Activated effector memory CD4-positive, alpha-beta T cell treated with anti-CD3 and anti-CD28 coated beads, Interleukin-2, amount 50 U/mL, for 16 hours (primary cell): Measurements from ENCODE around the gene PAPPA.

ENCODE experiments used
- DNase-seq: peaks from one replicate; pipeline ENCODE4 v3.0.0-alpha.2; 2020

Gene PAPPA

DNA sequence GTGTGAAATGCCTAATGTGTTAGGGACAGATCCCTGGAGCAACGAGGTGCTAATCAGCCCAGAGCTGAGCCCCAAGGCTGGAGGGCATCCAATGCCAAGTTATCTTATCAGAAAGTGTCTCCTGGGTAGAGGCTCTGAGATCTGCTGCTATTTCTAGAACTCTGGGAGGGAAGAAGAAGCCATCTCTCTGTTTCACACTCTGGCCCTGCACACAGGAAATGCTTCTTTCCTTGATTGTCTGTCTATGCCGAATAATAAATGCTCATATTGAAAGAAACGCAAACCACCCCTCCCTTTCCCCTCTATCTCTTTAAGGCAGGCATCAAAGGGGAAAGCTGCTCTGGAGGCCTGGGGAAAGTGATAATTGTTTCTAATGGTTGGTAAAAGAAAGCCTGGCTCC, 166.7 kb downstream of the PAPPA start:
- DNase-seq = no peak

GRCh38 chr9:116322521-116322920, 168.9 kb downstream of the PAPPA start:
- no peak for DNase-seq

DNA sequence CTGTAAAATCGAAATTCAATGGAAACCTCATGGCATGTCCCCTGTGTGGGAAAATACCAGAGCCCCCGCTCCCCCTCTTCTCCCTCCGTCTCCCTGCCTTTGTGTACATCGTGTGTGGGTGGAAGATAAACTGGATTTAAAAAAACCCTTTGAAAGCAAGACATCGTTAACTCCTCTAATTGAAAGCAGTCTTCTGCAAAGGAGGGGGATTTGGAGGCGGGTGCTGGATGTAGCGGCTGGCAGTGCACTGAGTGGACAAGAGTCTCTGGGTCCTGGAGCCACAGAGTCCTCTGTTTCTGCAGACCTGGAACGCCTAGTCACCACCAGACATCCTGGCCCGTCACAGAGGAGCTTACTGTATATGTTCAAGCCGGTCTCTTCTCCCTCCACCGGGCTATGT, 169.4 kb downstream of the PAPPA start:
- no peak for DNase-seq

DNA sequence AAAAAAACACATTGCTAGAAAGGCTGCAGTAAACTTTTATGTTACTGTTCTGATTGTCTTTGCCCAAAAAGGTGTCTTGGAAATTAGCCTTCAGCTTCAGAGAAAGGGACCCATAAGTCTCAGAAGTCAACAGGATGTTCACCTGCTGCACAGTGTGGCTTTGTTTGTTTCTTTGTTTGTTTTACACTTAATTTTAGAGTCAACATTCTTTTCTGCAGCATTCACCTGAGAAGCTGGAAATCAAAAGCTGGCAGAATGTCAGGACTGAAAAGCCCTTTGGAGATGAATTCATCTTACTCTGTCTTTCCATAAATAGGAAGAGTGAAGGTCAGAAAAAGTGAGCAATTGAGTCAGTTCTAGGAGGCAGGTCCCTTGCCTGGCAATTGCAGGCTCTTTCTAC, 170.0 kb downstream of the PAPPA start:
- DNase-seq = no peak

GRCh38 chr9:116325924-116326323, 172.3 kb downstream of the PAPPA start:
- no peak for DNase-seq

DNA sequence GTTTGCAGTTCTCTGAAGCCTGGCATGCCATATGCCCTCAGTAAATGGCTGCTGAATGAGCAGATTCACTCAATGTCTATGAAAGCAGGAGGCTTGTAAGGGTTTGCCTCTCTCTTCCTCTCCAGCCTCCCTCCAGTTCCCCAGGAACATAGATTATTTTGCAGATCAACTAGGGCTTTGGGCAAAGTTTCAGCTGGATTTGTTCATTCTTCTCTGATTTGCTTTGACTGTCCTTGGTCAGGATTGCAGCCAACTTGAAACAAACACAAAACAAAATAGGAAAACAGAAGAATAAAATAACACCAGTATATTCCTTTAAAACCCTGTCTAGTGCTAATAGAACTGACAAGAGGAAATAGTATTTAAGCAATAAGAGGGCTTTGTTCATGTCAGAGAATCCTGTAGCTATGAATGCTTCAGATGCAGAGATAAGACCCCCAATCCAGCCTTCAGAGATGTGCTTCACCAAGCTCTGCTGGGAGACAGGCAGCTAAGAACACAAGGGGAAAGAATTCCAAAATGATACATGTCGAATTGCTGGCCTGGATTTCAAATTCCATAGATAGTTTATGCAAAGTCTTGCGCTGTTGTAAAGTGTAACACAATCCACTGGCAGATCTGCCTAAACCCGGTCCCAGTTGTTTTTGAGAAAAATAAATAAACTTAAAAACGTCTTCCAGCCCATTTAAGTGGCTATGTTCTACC, 174.3 kb downstream of the PAPPA start:
- DNase-seq = no peak

- no peak for DNase-seq
These were observed 175.9 kb downstream of the PAPPA start for GRCh38 chr9:116329470-116329869.

GRCh38 chr9:116331241-116331640, 177.7 kb downstream of the PAPPA start:
- no peak for DNase-seq

DNA sequence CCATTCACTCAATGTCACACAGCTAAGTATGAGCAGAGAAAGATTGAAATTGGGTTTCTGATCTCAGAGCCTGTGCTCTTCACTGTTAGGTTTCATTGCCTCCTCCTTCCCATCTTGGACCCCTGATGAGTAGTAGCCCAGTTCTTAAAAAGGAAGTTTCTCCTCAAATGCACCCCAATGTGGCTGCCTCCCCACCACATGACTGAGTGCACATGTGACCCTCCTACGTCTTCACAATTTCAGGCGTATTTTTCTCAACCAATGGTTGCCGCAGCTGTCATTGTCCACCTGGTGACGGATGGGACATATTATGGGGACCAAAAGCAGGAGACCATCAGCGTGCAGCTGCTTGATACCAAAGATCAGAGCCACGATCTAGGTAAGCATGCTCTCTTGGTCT, 178.5 kb downstream of the PAPPA start:
- DNase-seq = no peak

DNA sequence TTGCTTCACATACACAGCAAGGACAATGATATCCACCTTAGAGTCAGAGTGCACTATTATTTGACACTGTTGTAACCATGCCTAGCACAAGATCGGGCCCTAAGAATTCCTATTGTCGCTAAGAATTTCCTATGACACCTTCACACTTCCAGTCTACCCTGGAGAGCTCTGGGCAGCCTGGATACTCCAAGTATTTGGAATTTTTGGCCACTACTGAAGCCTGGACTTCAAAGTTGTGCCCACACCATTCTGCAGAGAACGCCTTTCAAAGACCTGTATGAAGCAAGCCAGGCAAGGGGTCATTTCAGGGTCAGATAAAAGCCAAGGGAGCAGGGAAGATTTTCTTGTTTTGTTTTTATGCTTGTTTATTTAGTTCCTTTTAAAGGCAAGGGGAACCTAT, 179.7 kb downstream of the PAPPA start:
- no peak for DNase-seq

GRCh38 chr9:116334546-116335150, 181.1 kb downstream of the PAPPA start:
- no peak for DNase-seq

- no peak for DNase-seq
These were observed 181.8 kb downstream of the PAPPA start for GRCh38 chr9:116335392-116335791.

DNA sequence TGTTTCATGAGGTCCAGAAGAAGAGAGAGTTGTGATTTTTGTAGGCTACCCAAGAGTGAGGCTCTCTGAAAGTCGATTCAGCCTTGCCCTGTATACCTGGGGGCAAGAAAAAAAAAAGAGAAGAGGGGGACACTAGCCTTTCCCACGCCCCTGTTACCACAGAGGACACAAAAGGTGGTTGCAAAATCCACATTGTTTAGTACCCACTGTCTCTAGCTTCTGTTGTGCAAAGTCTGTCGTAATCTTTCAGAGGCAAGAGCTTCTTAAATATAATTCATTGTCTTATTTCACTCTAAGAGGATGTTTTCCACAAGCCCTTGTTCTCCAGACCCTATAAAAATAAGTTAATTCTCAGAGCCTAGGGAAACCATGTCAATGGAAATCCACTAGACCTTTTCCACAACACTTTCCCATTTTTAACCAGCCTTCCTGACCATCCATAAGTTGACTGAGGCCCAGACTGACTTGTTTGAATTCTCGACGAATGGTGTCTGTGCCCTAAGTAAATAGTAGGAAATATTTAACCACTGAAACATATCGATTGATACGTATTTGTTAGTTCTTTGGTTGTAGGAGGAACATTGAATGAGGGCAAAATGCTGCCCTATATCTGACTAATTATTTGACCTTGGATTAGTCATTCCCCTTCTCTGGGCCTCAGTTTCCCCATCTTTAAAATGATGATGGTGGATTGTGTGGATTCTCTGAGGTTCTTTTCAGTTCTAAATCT, 182.7 kb downstream of the PAPPA start:
- DNase-seq = no peak

- no peak for DNase-seq
These were observed 183.4 kb downstream of the PAPPA start for GRCh38 chr9:116337015-116337414.

DNA sequence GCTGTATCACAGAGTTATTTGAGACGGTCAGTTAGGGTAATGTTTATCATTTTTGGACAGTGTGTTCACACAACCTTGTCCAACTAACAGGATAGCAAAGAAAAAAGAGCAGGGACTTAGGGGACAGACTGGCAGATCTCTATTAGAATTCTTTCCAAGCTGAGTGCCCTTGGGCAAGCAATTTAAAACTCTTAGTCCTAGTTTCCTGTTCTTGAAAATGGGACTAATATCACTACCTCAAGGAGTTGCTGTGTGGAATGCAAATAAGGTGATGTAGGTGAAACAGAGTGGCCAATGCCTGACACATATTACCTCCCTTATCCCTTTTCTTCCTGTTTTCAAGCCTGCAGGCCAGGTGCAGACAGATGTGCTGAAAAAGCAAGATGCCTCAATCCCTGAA, 186.7 kb downstream of the PAPPA start:
- no peak for DNase-seq

GRCh38 chr9:116342061-116342460, 188.5 kb downstream of the PAPPA start:
- DNase-seq = no peak

GRCh38 chr9:116342941-116343340, 189.3 kb downstream of the PAPPA start:
- no peak for DNase-seq

DNA sequence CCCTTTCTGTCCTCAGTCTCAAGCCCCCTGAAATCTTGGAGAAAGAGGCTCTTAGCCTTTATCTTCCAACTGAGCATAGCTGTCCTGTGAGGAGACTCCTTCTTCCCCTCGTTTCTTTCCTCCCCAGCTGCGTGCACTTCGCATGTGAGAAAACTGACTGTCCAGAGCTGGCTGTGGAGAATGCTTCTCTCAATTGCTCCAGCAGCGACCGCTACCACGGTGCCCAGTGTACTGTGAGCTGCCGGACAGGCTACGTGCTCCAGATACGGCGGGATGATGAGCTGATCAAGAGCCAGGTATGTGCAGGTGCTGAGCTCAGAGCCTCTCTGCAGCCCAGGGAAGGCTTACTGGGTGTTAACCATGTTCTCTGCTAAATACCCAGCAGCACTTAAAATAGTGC, 190.8 kb downstream of the PAPPA start:
- DNase-seq = no peak

GRCh38 chr9:116345393-116345792, 191.8 kb downstream of the PAPPA start:
- no peak for DNase-seq

- no peak for DNase-seq
These were observed 192.2 kb downstream of the PAPPA start for GRCh38 chr9:116345817-116346216.

DNA sequence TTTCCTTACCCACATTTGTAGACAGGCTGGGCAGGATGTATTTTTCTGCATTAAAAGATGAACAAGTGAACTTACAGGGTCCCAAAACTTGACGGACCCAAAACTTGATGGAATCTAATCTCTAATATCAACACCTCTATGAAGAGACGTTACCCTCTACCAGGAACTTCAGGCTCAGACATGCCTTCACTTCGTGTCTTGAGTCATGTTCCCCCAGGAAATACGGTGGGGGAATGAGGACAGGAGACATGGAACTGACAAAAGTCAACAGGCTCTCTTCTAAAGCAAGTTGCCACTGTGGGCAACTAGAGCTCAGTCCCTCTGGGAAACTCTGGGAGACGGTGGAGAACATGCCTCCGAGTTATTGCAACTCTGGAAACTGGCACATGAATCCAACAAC, 196.1 kb downstream of the PAPPA start:
- no peak for DNase-seq

DNA sequence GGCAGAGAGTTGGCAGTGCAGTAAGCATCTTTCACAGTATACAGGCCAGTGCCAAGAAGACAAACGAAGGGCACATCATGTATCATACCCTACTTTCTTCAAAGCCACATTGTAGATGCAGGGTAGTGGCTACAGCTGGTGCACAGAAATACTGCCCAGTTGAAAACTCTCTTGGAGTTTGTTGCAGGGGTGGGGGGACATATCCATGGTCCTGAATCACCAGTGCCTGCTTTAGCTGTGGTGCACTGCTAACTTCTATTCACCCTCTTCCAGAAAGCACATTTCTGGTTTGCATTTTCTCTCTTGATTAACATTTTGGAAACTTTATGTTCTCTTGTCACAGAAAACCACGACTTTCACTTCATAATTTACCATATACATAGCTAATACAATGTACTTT, 196.6 kb downstream of the PAPPA start:
- DNase-seq = no peak

GRCh38 chr9:116352958-116353357, 199.4 kb downstream of the PAPPA start:
- DNase-seq = no peak

DNA sequence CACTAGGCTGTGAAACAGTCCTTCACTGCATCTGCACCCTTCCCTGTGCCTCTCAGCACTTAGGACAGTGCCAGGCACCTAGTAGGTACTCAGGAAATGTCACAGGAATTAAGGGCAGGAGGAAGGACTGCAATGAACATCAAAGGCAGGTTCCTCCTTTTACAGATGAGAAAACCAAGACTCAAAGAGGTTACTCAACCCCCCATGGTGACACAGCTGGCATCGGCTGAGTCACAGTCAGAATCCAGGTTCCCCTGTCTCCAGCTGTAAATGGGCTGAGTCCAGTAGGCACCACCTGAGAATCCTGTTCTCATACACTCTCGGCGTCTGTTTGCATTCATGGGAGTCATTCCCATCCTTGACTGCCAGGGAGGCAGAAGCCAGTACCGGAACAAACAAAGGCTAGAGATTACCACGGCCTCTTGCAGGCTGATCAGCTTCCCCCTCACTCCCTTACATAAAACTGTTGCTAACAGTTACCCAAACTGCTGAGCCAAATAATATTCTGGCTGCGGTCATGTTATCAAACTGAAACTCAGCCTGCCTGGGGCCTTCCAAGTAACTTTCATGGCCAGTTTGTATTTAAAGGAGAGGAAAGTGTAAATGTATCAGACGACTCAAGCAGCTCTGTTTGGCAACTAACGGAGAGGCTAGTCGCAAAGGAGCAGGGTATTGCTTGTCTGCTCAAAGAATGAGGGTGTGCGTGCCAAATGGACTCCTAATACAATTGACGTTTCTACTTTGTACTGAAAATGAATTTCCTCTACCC, 201.7 kb downstream of the PAPPA start:
- no peak for DNase-seq
